DMS153 (cell line): ENCODE measurements around the gene ABCB6.

Experiments
- DNase-seq: peaks from one replicate; lab custom pipeline; 2025; lab: John Stamatoyannopoulos, UW

Gene ABCB6

GRCh38 chr2:219184121-219184520 lies 34.6 kb downstream of the ABCB6 start:
- no peak for DNase-seq

- DNase-seq: no peak
These were observed 35.5 kb downstream of the ABCB6 start for GRCh38 chr2:219183151-219183772.

- DNase-seq: no peak
These were observed 36.2 kb downstream of the ABCB6 start for GRCh38 chr2:219182331-219183150.

GRCh38 chr2:219181531-219181930 lies 37.2 kb downstream of the ABCB6 start:
- DNase-seq: no peak

GRCh38 chr2:219180961-219181360 lies 37.8 kb downstream of the ABCB6 start:
- no peak for DNase-seq

- DNase-seq: no peak
These were observed 38.9 kb downstream of the ABCB6 start for GRCh38 chr2:219179601-219180465.

GRCh38 chr2:219178377-219179175 lies 40.2 kb downstream of the ABCB6 start:
- DNase-seq: no peak

GRCh38 chr2:219177552-219178376 lies 41.0 kb downstream of the ABCB6 start, which contains the start of gene RETREG2:
Gene RETREG2, plus strand, starts transcription at chr2:219178275. Its CDS starts 78 bp downstream, at chr2:219178353.
- peak; percentile 77 for DNase-seq

GRCh38 chr2:219176818-219177551 lies 41.8 kb downstream of the ABCB6 start, which contains the start of gene CNPPD1:
Gene CNPPD1, minus strand, starts transcription at chr2:219176925. Its CDS starts 97 bp downstream, at chr2:219176828.
- DNase-seq: peak; percentile 80

- DNase-seq: no peak
These were observed 42.6 kb downstream of the ABCB6 start for GRCh38 chr2:219175928-219176817.

- no peak for DNase-seq
These were observed 43.3 kb downstream of the ABCB6 start for GRCh38 chr2:219175486-219175885.

- DNase-seq: no peak
These were observed 44.0 kb downstream of the ABCB6 start for GRCh38 chr2:219174801-219175200.

- no peak for DNase-seq
These were observed 44.6 kb downstream of the ABCB6 start for GRCh38 chr2:219174146-219174545.

- DNase-seq: no peak
These were observed 45.6 kb downstream of the ABCB6 start for GRCh38 chr2:219173176-219173575.

GRCh38 chr2:219172231-219173154 lies 46.3 kb downstream of the ABCB6 start:
- no peak for DNase-seq

- peak; percentile 14 for DNase-seq
These were observed 47.5 kb downstream of the ABCB6 start for GRCh38 chr2:219171231-219171651.

GRCh38 chr2:219169930-219170654 lies 48.7 kb downstream of the ABCB6 start, which contains the start of gene SLC23A3:
Gene SLC23A3, minus strand, starts transcription at chr2:219170029. Its CDS starts 45 bp downstream, at chr2:219169984.
- no peak for DNase-seq
